Right lobe of liver (tissue), 4 donors: ENCODE data around the gene CCM2L.

Experiments
- POLR2A ChIP-seq: fragments of 450-650 bp; IDR thresholded peaks from one replicate; pipeline ENCODE4 v1.6.1; 2017; ENCODE audit warnings: antibody characterized with exemption, mild to moderate bottlenecking
- TF ChIP-seq, protein P1 (sequence below), 4 donors: fragments of 200-600 bp in 3 of 4; fragments of 450-650 bp in 1 of 4; IDR thresholded peaks; one replicate each; pipeline versions ENCODE4 v1.5.1 to v1.8.0; 2016 to 2022; ENCODE audit warnings: antibody characterized with exemption in 4 of 4, mild to moderate bottlenecking in 2 of 4
- donor health status: DM: no; HTN: no; CAD: no.
- donor health status: DM: no; HTN: no; CAD: no.
- donor health status: DM: no; HTN: yes; CAD: no.

- TF ChIP-seq, protein P1, sequence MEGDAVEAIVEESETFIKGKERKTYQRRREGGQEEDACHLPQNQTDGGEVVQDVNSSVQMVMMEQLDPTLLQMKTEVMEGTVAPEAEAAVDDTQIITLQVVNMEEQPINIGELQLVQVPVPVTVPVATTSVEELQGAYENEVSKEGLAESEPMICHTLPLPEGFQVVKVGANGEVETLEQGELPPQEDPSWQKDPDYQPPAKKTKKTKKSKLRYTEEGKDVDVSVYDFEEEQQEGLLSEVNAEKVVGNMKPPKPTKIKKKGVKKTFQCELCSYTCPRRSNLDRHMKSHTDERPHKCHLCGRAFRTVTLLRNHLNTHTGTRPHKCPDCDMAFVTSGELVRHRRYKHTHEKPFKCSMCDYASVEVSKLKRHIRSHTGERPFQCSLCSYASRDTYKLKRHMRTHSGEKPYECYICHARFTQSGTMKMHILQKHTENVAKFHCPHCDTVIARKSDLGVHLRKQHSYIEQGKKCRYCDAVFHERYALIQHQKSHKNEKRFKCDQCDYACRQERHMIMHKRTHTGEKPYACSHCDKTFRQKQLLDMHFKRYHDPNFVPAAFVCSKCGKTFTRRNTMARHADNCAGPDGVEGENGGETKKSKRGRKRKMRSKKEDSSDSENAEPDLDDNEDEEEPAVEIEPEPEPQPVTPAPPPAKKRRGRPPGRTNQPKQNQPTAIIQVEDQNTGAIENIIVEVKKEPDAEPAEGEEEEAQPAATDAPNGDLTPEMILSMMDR (IDR thresholded peaks at IDR 0.05) = no peak
- no peak for TF ChIP-seq POLR2A
These were observed 46.7 kb downstream of the CCM2L start for GRCh38 chr20:32056708-32057483.
